T-helper 2 cell treated with Interferon-gamma antibody and Interleukin-4, amounts not matched to agents 100 ng/mL and 5 ng/mL, for 36 hours (primary cell): ENCODE measurements around the gene ZNF780A. TPM values are rescaled to one million over a fixed set of nuclear protein-coding genes. Genes with fewer than 3 reads are reported as not detected.
"Not testable (repeated sequence)": the region's sequence is repeated elsewhere in the genome, so short reads cannot be mapped to it uniquely, and the experiment has no call there.

Source experiments
- intact Hi-C: fragments of 100-400 bp; cut with micrococcal nuclease; formaldehyde crosslinking; loops from one replicate; pipeline ENCODE4 v1.15.1; 2023
- total RNA-seq: library from RNA; stranded (reverse); gene quantifications from 2 replicates; pipeline ENCODE4 v1.2.3, GENCODE V29; 2022

The ZNF780A gene
- total RNA-seq: 20.5 and 21.4 TPM in 2 replicates

- intact Hi-C loops: loop anchor here (1.0 kb wide), 3 partner anchors 34 to 119 kb away; partner anchors contain the start of genes PSMC4 and ZNF780B
Observed at GRCh38 chr19:40090241-40091204, at the start of gene ZNF780A. Gene ZNF780A (minus strand): TSS chr19:40090943. CDS start chr19:40084753, 6,190 bp downstream.

GRCh38 chr19:40139533-40140287 lies 49.0 kb upstream of the ZNF780A start:
- intact Hi-C loops: loop anchor here (1.0 kb wide), 1 partner anchor 83 kb away; no protein-coding TSS in a partner anchor

- intact Hi-C loops: no loop called here
Observed at GRCh38 chr19:40136818-40137217, 46.1 kb upstream of the ZNF780A start.

GRCh38 chr19:40134866-40135265 lies 44.1 kb upstream of the ZNF780A start:
- intact Hi-C loops: no loop called here

- intact Hi-C loops: no loop called here
Observed at GRCh38 chr19:40133491-40133890, 42.7 kb upstream of the ZNF780A start.

GRCh38 chr19:40130013-40130412 lies 39.3 kb upstream of the ZNF780A start:
- intact Hi-C loops: no loop called here

- intact Hi-C loops: no loop called here
Observed at GRCh38 chr19:40129425-40129824, 38.7 kb upstream of the ZNF780A start.

- intact Hi-C loops: no loop called here
Observed at GRCh38 chr19:40128991-40129390, 38.2 kb upstream of the ZNF780A start.

- intact Hi-C loops: no loop called here
Observed at GRCh38 chr19:40119380-40119779, 28.6 kb upstream of the ZNF780A start.

- intact Hi-C loops: not testable (repeated sequence)
Observed at GRCh38 chr19:40118638-40119037, 27.9 kb upstream of the ZNF780A start.

- intact Hi-C loops: no loop called here
Observed at GRCh38 chr19:40116075-40116474, 25.3 kb upstream of the ZNF780A start.

- intact Hi-C loops: not testable (repeated sequence)
Observed at GRCh38 chr19:40114119-40114518, 23.4 kb upstream of the ZNF780A start.

GRCh38 chr19:40112271-40112670 lies 21.5 kb upstream of the ZNF780A start:
- intact Hi-C loops: not testable (repeated sequence)

- intact Hi-C loops: no loop called here
Observed at GRCh38 chr19:40110570-40110969, 19.8 kb upstream of the ZNF780A start.

- intact Hi-C loops: no loop called here
Observed at GRCh38 chr19:40104754-40105153, 14.0 kb upstream of the ZNF780A start.

- intact Hi-C loops: no loop called here
Observed at GRCh38 chr19:40103600-40103999, 12.9 kb upstream of the ZNF780A start.

GRCh38 chr19:40101813-40102212 lies 11.1 kb upstream of the ZNF780A start:
- intact Hi-C loops: no loop called here

GRCh38 chr19:40093416-40093815 lies 2.7 kb upstream of the ZNF780A start:
- intact Hi-C loops: no loop called here

- intact Hi-C loops: no loop called here
Observed at GRCh38 chr19:40091205-40092129, 724 bp upstream of the ZNF780A start.

- intact Hi-C loops: no loop called here
Observed at GRCh38 chr19:40089462-40089861, 1.3 kb downstream of the ZNF780A start.
